GM10266 (cell line): ENCODE data around the gene CIT.

Experiments used
- DNase-seq: peaks from one replicate; pipeline ENCODE4 v3.0.0; 2012; ENCODE audit errors: extremely low spot score
- CTCF ChIP-seq: IDR thresholded peaks from 2 replicates; pipeline ENCODE4 v1.5.1; 2012; ENCODE audit warnings: mild to moderate bottlenecking, low read depth; ENCODE audit not compliant: control insufficient read depth, insufficient read depth; ENCODE audit errors: missing control alignments

The CIT gene

GRCh38 chr12:119674560-119674959, 202.6 kb downstream of the CIT start:
- DNase-seq = no peak
- TF ChIP-seq CTCF = no peak

DNA sequence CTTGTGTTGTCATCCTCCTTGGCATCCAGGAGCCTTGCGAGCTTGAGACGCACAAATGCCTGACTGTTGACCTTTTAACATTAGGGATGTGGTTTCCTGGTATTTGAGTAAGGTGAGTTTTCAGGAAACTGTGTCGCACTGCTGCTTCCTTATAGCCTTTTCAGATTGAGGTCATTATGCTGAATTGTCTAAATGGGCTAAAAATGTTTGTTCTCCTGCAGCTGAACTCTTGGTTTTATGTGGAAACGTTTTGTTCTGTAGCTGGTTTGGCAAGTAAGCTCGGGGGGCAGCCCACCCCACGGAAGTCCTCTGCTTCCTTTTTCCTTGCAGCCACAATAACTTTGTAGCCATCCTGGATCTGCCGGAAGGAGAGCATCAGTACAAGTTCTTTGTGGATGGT, 203.5 kb downstream of the CIT start:
- DNase-seq = no peak
- no peak for TF ChIP-seq CTCF

DNA sequence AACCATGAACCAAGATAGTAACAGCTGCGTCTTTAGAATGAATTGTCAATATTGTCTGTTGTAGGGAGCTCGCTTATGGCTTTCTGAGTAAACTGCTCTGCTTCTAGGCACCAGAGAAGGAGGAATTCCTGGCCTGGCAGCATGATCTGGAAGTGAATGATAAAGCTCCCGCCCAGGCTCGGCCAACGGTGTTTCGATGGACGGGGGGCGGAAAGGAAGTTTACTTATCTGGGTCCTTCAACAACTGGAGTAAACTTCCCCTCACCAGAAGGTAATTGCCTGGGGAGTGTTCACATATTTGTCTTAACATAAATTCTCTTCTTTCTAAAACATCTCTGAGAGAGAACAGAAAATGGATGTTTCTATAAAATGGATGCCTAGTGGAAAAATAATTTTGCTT, 204.9 kb downstream of the CIT start:
- no peak for DNase-seq
- TF ChIP-seq CTCF = no peak

DNA sequence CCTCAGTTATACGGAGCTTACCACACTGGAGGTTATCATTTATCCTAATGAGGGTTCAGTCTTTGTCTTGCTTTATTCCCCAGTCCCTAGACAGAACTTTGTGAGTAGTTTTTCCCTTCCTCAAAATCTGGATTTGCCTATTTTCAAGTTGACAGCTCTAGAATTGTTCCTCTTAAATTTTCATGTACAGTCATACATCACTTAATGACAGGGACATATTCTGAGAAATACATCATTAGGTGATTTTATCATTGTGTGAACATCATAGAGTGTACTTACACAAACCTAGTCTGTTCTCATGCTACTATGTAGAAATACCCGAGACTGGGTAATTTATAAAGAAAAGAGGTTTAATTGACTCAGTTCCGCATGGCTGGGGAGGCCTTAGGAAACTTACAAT, 206.1 kb downstream of the CIT start:
- no peak for DNase-seq
- no peak for TF ChIP-seq CTCF

GRCh38 chr12:119669744-119670472, 207.2 kb downstream of the CIT start:
- no peak for DNase-seq
- TF ChIP-seq CTCF = no peak

DNA sequence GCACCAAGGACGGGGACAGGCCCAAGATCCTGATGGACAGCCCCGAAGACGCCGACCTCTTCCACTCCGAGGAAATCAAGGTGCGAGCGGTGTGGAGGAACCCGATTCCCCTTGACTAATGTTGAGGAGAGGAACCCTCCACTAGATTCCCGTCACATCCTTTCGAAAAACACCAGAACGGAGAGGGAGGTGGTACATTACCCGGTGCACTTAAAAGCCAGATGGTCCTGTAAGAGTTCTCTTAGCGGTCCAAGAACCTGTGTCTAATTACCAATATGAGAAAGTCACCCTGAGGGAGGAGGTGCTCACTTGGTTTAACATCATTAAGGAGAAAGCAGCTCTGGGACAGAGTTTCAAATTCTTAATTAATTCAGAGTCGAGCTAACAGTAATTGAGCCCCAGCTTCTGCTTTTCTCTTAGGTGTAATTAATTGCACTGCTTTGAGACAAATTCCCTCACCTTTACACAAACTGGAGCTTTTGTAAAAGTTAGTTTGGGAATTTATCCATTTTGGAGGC, 208.7 kb downstream of the CIT start:
- no peak for DNase-seq

More for the DNA sequence above, 208.7 kb downstream of the CIT start:
- TF ChIP-seq CTCF = no peak
